Endothelial cell (in vitro differentiated cells): ENCODE results near the gene LRP1B. TPM values are rescaled to one million over a fixed set of nuclear protein-coding genes. Genes with fewer than 3 reads are reported as not detected.

Experiments
- DNase-seq: peaks from one replicate; pipeline ENCODE4 v3.0.0; 2021; ENCODE audit warnings: low spot score
- H3K27ac Mint-ChIP-seq: one replicate; pipeline ENCODE4 v1.8.0; 2021; ENCODE audit warnings: mixed read lengths, inconsistent platforms; ENCODE audit not compliant: unreplicated experiment
- H3K27me3 Mint-ChIP-seq: one replicate; pipeline ENCODE4 v1.8.0; 2021; ENCODE audit warnings: mild to moderate bottlenecking, moderate library complexity, mixed read lengths, inconsistent platforms; ENCODE audit not compliant: unreplicated experiment
- H3K36me3 Mint-ChIP-seq: one replicate; pipeline ENCODE4 v1.8.0; 2021; ENCODE audit warnings: mild to moderate bottlenecking, low read depth, mixed read lengths, inconsistent platforms; ENCODE audit not compliant: unreplicated experiment
- H3K4me1 Mint-ChIP-seq: one replicate; pipeline ENCODE4 v1.8.0; 2021; ENCODE audit warnings: mild to moderate bottlenecking, mixed read lengths, inconsistent platforms; ENCODE audit not compliant: unreplicated experiment
- H3K4me3 Mint-ChIP-seq: one replicate; pipeline ENCODE4 v1.8.0; 2021; ENCODE audit warnings: mild to moderate bottlenecking, mixed read lengths, inconsistent platforms; ENCODE audit not compliant: unreplicated experiment
- H3K9me3 Mint-ChIP-seq: one replicate; pipeline ENCODE4 v1.8.0; 2021; ENCODE audit warnings: mixed read lengths, inconsistent platforms; ENCODE audit not compliant: unreplicated experiment
- CTCF ChIP-seq: fragments of 200-600 bp; sonication (generic); IDR thresholded peaks from one replicate; pipeline ENCODE4 v1.5.0; 2021; ENCODE audit warnings: antibody characterized with exemption; ENCODE audit not compliant: unreplicated experiment
- microRNA-seq: library from miRNA; unstranded; fragments of <30 nt; microRNA quantifications from one replicate; pipeline ENCODE4, GENCODE V29; 2020; ENCODE audit not compliant: unreplicated experiment
- total RNA-seq: library from RNA; stranded (reverse); fragmentation: NEBNext Ultra II Directional; extraction: Animal tissue kit (Norgen Biotek cat#: 25700); gene quantifications from one replicate; pipeline ENCODE4 v1.2.1, GENCODE V29; 2021; ENCODE audit not compliant: unreplicated experiment

The LRP1B gene
- total RNA-seq, 1 donor from 2014 or later, result 1.4 TPM

DNA sequence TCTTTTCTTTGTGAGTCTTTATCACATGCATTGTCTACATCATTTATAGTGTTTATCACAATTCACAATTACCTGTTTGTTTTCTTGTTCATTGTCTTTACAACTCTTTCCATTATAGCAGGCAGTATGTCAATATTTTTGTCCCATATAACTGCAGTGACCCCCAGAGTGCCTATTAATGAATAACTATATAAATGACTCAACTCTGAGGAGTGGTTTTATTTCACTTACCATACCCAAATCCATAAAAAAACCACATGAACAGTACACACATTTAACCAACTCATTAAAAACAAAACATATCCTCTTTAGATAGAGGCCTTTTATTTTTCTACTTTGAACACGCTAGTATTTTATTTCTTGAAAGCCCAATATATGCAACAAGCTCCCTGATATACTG, 1931.5 kb downstream of the LRP1B start:
- Mint-ChIP-seq H3K4me1 (no peaks in the 10 kb centered on the region), H3K4me3 (no peak overlapping the region), H3K27me3 (peaks cover 2% of the 10 kb centered on the region), H3K27ac (no peak overlapping the region), H3K36me3 (no peaks in the 10 kb centered on the region), H3K9me3 (no peaks in the 10 kb centered on the region)
- TF ChIP-seq CTCF, result no peak
- no peak for DNase-seq

- Mint-ChIP-seq H3K4me3 (no peak overlapping the region), H3K4me1 (no peaks in the 10 kb centered on the region), H3K27me3 (no peaks in the 10 kb centered on the region), H3K9me3 (no peaks in the 10 kb centered on the region), H3K27ac (no peak overlapping the region), H3K36me3 (no peaks in the 10 kb centered on the region)
- no peak for TF ChIP-seq CTCF
- no peak for DNase-seq
Observed at GRCh38 chr2:140187086-140187485, 1943.7 kb downstream of the LRP1B start.

DNA sequence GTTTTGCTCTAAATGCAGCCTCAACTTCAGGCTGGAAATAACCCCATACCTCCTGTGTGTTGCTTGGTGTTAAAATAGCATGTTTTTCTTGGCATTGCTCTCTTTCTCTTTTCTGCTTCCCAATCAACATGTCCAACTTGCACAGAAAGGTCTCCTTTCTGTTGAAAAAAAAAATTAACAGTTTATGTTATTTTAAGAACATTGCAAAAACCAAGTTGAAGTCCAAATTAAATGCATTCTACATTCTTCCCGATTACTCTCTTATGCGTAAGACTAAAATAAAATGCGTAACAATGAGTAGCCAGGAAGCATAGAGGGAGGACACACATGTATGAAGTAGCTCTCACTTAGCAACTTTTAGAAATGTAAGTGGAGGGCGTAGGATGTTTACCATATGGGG, 1944.5 kb downstream of the LRP1B start:
- H3K27ac Mint-ChIP-seq, result no peak overlapping the region
- H3K36me3 Mint-ChIP-seq, result no peaks in the 10 kb centered on the region
- H3K27me3 Mint-ChIP-seq, result peaks cover 1% of the 10 kb centered on the region
- no peak for TF ChIP-seq CTCF
- no peak for DNase-seq
- no peaks in the 10 kb centered on the region for H3K4me1 Mint-ChIP-seq
- no peaks in the 10 kb centered on the region for H3K9me3 Mint-ChIP-seq
- H3K4me3 Mint-ChIP-seq, result no peak overlapping the region

- no peak overlapping the region for H3K27ac Mint-ChIP-seq
- no peaks in the 10 kb centered on the region for H3K36me3 Mint-ChIP-seq
- no peaks in the 10 kb centered on the region for H3K9me3 Mint-ChIP-seq
- H3K27me3 Mint-ChIP-seq, result peaks cover 1% of the 10 kb centered on the region
- H3K4me1 Mint-ChIP-seq, result no peaks in the 10 kb centered on the region
- no peak overlapping the region for H3K4me3 Mint-ChIP-seq
- DNase-seq, result no peak
- TF ChIP-seq CTCF, result no peak
Observed at GRCh38 chr2:140185076-140185475, 1945.7 kb downstream of the LRP1B start.

- Mint-ChIP-seq H3K27me3 (peaks cover 1% of the 10 kb centered on the region), H3K4me1 (no peaks in the 10 kb centered on the region), H3K9me3 (no peaks in the 10 kb centered on the region), H3K27ac (no peak overlapping the region), H3K4me3 (no peak overlapping the region), H3K36me3 (no peaks in the 10 kb centered on the region)
- DNase-seq, result no peak
- no peak for TF ChIP-seq CTCF
Observed at GRCh38 chr2:140183056-140183765, 1947.6 kb downstream of the LRP1B start.

Small RNA genes lying within 50 kb of the gene (microRNA-seq; reads per million reads assigned to microRNA genes)
- 0.21 reads per million for gene MIR7157
